NCI-H2196 (cell line): ENCODE measurements around the gene WSCD1.
A peak's percentile ranks its signal among the peaks of the same experiment; 100 is the strongest.

ENCODE experiments used
- DNase-seq: peaks from one replicate; lab custom pipeline; 2025; ENCODE audit not compliant: unreplicated experiment; lab: John Stamatoyannopoulos, UW

The WSCD1 gene

DNA sequence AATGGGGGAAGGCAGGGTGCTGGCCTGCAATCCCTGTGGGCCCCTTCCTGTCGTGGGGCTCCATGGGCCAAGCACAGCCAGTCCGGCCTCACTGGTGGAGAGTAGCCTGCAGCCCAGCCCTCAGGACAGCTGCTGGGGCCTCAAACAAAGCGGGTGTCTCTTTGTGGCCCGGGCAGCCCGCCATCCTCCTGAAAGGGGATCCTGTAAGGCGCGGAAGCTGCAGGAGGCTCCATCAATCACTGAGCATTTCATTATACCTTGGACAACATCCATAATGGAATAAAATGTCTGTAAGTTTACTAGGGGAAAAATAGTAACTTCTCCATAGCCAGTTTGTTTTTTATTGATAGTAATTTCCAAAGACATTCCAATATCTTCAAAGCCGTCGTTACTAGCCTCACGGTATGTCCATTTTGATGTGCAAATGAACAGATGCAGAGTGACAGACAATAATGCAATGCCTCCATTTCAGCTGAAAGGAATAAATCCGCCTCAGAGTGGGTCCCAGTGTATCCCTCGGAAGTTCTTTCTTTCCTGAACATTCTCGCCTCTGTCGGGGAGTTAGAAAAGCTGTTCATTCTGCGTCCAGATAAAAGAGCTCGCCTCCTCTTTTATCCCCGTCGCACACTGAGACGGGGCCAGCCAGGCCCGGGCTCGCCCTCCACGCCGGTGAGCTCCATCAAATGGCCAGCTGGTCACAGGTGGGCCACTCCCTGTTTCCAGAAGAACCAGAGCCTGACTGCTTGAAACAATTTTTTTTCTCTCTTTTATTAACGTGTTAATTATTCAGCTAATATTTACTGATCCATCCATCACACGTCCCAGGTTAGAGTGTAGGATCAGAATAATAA lies 14.4 kb downstream of the WSCD1 start:
- DNase-seq = peak; percentile 17

DNA sequence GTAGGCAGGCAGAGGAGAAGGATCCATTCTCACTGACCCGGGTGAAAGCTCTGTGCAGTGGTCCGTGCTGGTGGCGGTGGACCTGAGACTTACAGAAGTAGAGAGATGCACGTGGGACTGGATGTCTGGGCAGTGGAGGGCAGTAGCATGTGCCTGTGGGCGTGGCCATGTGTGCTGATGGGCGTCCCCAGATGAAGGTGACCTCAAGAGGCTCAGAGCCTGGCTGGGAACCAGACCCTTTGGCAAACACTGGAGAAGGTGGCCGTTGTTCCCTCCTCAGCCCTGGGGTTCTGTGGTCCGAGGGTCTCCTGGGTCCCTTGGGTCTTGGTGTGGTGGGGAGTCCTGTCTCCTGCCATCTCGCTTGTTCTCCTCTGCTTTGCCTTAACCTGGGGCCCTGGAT lies 15.6 kb downstream of the WSCD1 start:
- DNase-seq = no peak

DNA sequence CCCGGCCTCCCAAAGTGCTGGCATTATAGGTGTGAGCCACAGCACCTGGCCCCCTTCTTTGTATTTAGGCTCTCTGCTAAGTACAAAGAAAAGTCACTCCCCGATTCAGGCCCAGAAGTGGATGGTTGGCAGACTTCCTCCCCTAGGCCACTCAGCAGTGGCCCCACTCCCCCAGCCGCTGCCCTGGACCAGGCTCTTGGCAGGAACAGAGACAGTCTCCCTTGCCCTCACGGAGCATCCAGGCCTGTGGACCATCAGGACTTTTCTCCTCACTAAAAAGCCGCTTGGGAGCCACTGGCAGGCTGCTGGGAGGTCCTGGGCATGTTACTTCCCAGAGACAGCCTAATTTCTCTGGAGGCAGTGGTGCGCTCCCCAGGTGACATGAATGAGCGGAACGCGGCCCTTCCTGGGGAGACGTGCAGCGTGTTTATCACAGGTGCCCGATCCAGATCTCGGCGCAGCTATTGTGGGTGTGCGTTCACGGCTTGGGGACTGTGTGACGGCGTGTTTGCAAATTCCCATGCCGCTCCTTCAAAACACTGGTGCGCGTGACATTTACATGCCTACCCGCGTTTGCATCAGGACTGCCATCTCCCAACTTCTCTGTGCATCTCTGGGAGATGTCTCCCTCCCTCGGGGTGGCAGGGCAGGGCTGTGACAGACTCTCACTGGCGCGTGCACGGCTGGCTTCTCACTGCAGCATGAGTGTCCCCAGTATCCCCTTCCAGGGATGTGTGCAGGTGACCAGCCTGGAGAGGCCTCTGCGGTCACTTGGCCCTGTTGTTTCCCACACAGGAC lies 16.6 kb downstream of the WSCD1 start:
- no peak for DNase-seq

DNA sequence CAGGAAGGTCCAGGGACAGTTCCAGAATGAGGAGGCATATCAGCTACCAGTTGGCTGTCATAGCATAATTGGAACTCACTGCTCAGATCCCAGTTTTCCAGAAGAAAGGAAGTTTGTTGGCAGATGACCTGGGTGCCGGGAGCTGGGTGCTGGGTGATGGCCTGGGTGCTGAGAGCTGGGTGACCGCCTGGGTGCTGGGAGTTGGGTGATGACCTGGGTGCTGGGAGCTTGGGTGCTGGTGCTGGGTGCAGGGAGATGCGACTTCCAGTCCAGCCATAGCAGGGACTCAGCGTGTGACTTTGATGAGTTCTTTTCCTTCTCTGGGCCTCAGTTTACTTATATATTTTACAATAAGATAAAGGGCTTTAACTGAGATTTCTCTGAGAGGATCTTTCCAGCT lies 18.0 kb downstream of the WSCD1 start:
- DNase-seq = no peak

DNA sequence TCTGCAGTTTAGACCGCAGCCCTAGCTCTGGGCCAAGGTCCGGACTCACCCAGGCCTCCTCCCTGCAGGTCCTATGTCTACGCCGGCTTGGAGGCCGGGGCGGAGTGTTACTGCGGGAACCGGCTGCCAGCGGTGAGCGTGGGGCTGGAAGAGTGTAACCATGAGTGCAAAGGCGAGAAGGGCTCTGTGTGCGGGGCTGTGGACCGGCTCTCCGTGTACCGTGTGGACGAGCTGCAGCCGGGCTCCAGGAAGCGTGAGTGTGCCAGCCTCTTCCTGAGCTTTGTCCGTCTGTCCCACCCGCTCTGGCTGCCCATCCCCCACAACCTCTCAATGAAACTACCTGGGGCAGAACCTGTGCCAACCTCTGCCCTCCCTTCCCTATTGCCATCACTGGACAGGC lies 20.1 kb downstream of the WSCD1 start:
- no peak for DNase-seq

DNA sequence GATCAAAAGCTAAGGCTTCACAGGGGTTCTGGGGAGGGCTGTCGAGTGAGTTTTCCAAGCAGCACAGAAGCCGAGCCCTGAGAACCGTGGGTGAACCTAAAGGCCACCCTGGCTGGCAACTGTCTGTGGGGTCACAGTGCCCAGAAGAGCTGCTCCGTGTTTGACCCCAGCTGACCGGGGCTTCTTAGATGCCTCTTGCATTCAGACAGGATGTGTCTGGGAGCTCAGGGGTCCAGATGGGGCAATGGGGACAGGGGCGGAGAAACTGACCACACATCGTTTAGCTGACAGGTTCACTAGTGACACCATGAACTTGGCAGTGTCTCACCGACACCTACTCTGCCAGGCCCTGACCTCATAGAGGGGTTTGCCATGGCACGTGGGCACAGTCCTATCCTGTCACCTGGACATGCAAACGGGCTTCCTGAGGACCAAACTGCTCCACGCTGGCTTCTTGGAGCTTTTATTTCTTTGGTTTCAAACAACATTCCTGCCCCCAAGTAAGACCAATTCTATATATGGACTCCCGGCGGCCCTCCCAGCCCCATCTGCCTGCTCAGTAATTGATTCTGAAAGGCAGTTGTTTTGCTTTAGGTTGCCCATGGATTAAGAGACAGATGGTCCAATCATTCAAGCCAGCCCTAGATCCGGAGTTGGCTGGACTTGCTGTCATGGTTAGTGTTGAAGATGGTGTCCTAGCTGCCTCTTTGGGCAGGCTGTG lies 22.2 kb downstream of the WSCD1 start:
- no peak for DNase-seq

DNA sequence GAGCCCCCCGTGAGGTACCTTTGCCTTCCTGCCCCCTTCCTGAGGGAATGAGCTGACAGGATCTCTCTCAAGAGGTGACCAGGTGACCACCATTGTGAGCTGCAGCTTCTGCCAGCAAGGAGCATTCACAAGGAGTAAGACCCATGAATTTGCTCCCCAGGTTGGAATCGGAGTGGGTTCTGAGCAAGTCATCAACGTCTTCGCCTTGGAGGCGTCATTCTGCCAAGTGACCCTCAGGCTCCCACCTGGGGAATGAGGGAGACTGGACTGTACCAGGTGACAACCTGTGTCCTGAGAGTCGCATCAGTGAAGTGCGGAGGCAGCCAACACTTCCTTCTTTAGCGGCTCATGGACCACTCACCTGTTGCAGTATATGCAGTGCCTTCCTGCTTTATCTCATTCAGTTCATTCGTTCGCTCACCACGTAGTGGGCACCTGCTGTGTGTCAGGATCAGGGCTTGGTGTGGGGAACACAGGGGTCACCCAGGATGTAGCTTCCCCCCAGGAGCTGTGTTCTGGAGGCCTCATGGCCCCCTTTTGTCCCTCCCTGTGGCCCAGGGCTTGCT lies 22.8 kb downstream of the WSCD1 start:
- no peak for DNase-seq

DNA sequence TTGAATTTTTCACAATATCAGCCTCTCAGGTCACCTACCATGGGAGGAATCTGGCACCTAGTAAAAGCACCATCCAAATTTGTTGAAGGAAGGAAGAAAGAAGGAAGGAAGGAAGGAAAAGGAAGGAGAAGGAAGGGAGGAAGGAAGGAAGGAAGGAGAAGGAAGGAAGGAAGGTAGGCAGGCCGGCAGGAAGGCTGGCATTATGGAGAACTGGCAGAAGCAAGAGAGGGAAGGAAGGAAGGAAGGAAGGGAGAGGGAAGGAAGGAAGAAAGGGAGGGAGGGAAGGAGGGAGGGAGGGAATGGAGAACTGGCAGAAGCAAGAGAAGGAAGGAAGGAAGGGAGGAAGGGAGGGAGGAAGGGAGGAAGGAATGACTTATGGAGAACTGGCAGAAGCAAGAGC lies 24.3 kb downstream of the WSCD1 start:
- DNase-seq = no peak

DNA sequence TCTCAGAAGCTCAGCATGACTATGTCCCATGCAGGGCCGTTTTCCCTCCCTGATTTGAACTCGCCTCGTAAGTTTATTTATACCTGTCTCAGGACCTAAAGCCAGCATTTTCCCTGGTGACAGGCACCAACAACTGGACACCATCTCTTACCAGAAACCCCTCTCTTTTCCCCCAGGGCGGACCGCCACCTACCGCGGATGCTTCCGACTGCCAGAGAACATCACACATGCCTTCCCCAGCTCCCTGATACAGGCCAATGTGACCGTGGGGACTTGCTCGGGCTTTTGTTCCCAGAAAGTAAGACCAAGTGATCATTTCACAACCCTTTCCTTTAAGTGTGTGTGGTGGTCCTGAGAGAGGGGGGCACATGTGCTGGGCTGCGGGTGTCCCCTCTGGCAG lies 24.7 kb downstream of the WSCD1 start:
- DNase-seq = no peak

DNA sequence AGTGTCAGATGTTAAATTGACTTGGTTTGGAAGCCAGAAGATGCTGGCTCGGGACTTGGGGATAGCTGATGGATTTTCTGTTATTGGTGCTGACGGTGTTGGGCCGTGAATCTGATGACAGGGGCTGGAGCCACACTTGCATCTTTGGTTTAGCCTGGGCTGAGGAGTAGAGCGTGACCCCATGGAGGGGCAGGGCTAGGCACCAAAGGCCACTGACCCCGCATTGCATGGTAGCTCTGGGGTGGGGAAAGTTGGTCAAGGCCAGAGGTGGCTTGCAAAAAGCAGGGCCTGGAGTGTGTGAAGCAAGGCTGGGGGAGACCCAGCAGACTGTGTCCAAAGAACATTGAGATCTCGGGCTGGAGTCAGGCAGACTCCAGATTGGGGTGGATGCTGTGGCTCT lies 25.3 kb downstream of the WSCD1 start:
- no peak for DNase-seq

DNA sequence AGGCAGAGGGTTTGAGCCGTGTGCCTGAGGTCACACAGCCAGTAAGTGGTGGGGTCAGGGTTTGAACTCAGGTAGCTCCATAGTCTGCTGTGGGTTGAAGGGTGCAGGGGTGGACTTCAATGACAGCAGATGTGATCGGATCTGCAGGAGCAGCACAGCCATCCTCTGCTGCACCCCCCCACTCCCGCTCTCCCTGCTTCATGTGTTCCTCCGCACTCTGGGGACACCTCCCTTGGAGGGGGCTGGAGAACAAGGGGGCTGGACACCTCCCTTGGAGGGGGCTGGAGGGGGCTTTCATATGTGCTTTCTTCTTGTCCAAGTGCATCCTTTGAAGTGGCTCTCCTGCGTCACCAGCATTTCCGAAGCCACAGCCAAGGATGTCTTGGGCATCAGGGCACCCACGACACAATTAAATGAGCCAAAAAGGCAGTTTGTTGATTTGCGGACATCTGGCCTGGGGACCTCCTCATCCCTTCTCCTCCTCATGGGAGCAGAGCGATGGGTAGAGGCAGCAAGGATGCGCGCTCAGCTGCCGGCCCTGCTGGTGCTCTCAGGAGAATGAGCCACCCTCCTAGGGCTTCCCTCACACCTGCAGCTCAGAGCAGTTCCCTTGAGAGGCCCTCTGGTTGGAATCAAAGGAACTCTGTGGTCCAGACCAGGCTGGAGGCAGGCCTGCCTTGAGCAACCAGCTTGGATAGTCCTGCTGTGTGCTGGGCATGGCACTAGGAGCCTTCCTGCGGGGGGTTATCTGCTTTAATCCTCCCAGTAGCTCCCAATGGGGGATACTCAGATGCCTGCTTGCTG lies 26.2 kb downstream of the WSCD1 start:
- no peak for DNase-seq

DNA sequence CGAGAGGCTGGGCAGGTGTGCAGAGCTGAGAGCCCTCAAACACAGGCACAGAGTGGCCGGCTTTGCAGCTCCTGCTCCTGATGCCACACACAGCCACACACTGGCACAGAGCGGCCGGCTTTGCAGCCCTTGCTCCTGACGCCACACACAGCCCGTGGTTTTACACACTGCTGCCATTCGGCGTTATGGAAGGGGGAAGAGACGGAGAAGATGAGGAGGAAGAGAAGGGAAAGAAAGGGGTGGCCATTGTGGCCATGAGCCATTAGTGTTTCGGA lies 26.8 kb downstream of the WSCD1 start:
- DNase-seq = no peak

DNA sequence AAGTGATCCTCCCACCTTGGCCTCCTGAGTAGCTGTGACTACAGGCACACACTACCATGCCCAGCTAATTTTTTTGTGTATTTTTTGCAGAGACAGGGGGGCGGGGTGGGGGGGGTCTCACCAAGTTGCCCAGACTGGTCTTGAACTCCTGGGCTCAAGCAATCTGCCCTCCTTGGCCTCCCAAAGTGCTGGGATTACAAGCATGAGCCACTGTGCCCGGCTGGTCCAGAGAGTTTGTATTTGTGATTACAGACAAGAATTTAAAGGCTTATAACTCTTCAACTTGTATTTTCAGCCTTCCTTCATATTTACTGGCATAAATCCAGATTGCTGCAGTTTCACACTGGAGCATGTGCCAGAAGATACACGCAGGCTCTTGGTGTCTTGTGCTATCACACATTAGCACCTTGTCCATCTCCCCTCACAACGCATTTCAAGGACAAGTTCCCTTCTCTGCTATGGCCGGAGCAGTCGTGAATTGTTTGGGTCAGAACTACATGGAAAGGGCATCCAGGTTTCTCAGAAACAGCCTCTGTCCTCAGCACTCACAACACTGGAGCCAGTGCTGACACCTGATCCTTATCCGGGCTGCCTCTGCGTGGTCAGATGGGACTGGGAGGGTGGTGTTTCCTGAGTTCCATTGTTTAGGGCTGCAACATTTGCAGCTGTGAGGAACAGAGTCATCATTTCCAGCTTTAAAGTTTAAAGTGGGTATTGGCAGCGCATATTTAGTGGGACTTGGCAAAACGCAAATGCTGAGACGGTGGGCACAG lies 28.1 kb downstream of the WSCD1 start:
- DNase-seq = peak; percentile 62

DNA sequence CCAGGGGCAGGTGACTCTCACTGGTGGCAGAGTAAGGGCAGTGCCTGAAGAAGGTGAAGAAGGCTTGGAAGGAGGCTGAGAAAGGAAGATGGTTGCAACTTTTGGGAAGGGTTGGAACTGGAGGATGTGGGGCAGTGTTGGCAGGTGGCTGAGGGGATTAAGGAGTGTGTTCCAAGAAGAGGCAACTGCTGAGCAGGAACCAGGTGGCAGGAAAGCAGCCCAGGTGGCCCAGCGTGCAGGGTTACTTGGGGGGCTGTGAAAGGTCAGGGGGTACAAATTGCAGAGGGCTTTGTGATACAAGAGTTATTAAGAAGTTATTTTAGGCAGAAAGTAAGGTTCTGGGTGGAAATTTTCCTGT lies 28.6 kb downstream of the WSCD1 start:
- DNase-seq = no peak

DNA sequence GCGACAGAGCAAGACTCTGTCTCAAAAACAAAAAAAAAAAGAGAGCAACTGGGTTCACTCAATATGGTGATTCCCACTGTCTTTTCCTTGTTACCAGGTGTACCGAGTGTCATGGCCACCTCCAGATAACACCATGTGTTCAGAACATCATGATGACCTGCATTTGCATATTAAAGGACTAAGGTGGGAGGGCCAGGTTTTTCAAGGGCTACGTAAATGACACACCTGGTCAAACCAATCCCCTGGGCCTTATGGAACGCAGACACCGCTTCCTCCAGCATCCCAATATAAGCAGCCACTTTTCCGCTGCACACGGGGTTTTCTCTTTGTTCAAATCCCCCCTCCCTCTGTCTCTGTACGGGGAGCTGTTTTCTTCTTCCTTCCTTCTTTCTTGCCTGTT lies 29.3 kb downstream of the WSCD1 start:
- no peak for DNase-seq

DNA sequence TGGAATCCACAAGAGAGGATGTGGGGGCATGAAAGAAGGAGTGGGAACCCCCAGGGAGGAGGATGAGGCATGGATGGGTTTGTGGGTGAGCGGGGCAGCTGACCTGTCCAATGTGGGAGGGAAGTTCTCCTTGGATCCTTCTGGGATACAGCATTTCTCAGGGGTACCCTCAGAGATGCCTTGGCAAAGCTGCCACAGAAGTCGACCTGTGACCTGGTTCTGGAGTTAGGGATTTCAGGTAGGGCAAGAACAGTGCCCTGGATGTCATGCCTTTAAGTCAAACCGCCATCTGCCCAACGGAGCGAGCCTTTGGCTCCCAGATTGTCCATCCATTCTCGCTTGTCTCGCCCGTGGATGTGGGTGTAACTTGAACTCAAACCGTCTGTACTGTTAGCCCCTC lies 30.0 kb downstream of the WSCD1 start:
- DNase-seq = no peak

DNA sequence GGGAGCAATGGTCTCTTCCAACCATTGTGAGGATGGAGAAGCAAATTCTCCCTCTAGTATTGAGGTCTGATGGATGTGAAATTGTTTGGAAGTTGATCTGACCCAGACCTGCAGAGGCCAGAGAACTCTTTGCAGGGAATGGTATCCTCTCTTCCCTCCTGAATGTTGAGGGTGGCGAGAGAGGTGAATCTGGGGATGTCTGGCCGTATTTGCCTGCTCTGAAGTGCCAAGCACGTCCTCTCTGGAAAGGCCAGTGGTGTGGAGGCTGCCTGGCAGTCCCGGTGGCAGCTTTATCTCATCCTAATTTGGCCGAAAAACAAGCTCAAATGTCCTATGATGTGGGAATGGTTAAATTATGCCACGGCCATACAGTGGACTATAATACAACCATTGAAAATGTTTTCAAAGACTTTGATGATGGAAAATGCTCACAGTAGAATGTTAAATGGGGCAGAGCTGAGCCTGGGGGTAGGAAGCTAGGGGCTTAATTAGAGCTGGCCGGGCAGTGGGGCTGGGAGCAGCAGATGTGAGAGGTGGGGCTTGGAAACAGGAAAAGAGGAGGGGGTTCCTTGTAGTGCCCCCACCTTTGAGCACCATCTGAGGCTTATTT lies 30.8 kb downstream of the WSCD1 start:
- no peak for DNase-seq

DNA sequence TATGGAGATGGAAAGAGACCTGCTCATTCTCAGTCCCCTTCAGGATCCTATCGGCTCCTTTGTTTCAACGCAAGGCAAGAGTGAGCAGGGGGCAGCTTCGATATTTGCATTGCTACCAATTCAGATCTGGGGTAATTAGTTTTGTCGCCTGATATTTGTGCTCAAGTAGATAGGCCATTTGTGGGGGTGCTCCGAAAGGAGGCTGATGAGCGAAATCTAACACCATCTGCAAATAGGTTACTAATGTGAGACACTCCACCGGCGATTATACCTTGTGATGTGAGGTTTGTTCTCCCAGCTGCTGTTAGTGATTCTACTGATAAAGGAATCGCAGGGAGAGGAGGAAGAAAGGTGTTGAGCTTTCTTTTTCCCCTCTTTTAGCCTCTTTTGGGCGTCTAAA lies 31.5 kb downstream of the WSCD1 start:
- DNase-seq = peak; percentile 17

DNA sequence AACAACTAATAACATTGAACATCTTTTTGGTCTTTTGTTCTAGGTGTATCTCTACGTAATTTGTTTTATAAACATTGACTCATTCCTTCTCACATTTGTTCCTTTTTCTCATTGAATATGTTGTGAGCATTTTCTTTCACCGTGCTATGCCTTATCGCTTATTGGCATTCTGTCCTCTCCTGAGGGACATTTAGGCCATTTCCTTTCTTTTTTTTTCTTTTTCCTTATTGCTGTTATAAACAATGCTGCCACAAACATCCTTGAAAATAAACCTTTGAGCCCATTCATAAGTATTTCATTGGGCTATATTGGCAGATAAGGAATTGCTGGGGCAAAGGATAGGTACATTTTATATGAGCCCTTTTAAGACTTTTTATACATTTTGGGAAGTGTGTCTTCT lies 32.4 kb downstream of the WSCD1 start:
- no peak for DNase-seq
